ENCODE data around the gene CALCA. TPM values are rescaled to one million over a fixed set of nuclear protein-coding genes. Genes with fewer than 3 reads are reported as not detected.

Gene CALCA
- 0.09 TPM in 1 of 5 replicates, not detected in the others for total RNA-seq (2022; extraction: Qiagen RNA extraction; ENCODE audit: low read depth)

GRCh38 chr11:14971865-14972580 lies at the start of gene CALCA:
Gene CALCA (minus strand): TSS chr11:14972351. CDS start chr11:14971192, 1,159 bp downstream.

Other genes starting within 250 kb of the CALCA start
- gene CYP2R1, start 80.1 kb downstream of the CALCA start, total RNA-seq (2022; extraction: Qiagen RNA extraction; ENCODE audit: low read depth), result 9.0 to 12.5 TPM (median 12.2 TPM) in 5 replicates
- 0.08 to 0.09 TPM in 2 of 5 replicates, not detected in the others for gene CALCB, start 101.2 kb upstream of the CALCA start, total RNA-seq (2022; extraction: Qiagen RNA extraction; ENCODE audit: low read depth)
- not detected in 5 replicates for gene INSC, start 142.6 kb upstream of the CALCA start, total RNA-seq (2022; extraction: Qiagen RNA extraction; ENCODE audit: low read depth)

Data from A549 treated with RU486 at 1 μM for 4 hours (cell line).